Mesenteric fat pad (tissue), 1 donor: ENCODE data around the gene DTWD1. TPM values are rescaled to one million over a fixed set of nuclear protein-coding genes. Genes with fewer than 3 reads are reported as not detected.
"Not testable (repeated sequence)": the region's sequence is repeated elsewhere in the genome, so short reads cannot be mapped to it uniquely, and the experiment has no call there.

Source experiments
- DNase-seq: peaks from one replicate; pipeline ENCODE4 v3.0.0-alpha.2; 2020; ENCODE audit warnings: low spot score
- total RNA-seq: library from RNA; stranded (reverse); fragmentation: NEBNext Ultra II Directional; extraction: Animal tissue kit (Norgen Biotek cat#: 25700); gene quantifications from one replicate; pipeline ENCODE4 v1.2.1, GENCODE V29; 2021
- donor health status: DM: yes; HTN: yes; CAD: no.

DTWD1 gene
- total RNA-seq, 1 donor from 2014 or later: 30.7 TPM

- no peak for DNase-seq
These were observed 25.1 kb downstream of the DTWD1 start for GRCh38 chr15:49645941-49646340.

GRCh38 chr15:49646891-49647290 is 26.0 kb downstream of the DTWD1 start:
- DNase-seq: no peak

- DNase-seq: no peak
These were observed 29.1 kb downstream of the DTWD1 start for GRCh38 chr15:49649987-49650386.

- DNase-seq: no peak
These were observed 29.8 kb downstream of the DTWD1 start for GRCh38 chr15:49650676-49651075.

- DNase-seq: no peak
These were observed 32.1 kb downstream of the DTWD1 start for GRCh38 chr15:49652922-49653321.

- DNase-seq: no peak
These were observed 35.9 kb downstream of the DTWD1 start for GRCh38 chr15:49656734-49657133.

GRCh38 chr15:49664716-49665115 is 43.9 kb downstream of the DTWD1 start:
- no peak for DNase-seq

GRCh38 chr15:49666486-49666885 is 45.6 kb downstream of the DTWD1 start:
- DNase-seq: not testable (repeated sequence)

GRCh38 chr15:49669288-49669687 is 48.4 kb downstream of the DTWD1 start:
- DNase-seq: no peak

GRCh38 chr15:49673861-49674260 is 53.0 kb downstream of the DTWD1 start:
- no peak for DNase-seq

- DNase-seq: no peak
These were observed 53.5 kb downstream of the DTWD1 start for GRCh38 chr15:49674370-49674769.

GRCh38 chr15:49675041-49675440 is 54.2 kb downstream of the DTWD1 start:
- DNase-seq: no peak

GRCh38 chr15:49678655-49679054 is 57.8 kb downstream of the DTWD1 start:
- no peak for DNase-seq

- no peak for DNase-seq
These were observed 65.8 kb downstream of the DTWD1 start for GRCh38 chr15:49686599-49686998.

- no peak for DNase-seq
These were observed 67.4 kb downstream of the DTWD1 start for GRCh38 chr15:49688135-49688790.

- DNase-seq: no peak
These were observed 71.8 kb downstream of the DTWD1 start for GRCh38 chr15:49692514-49693090.

GRCh38 chr15:49693498-49693897 is 72.7 kb downstream of the DTWD1 start:
- no peak for DNase-seq

GRCh38 chr15:49696433-49696832 is 75.6 kb downstream of the DTWD1 start:
- no peak for DNase-seq

- no peak for DNase-seq
These were observed 76.3 kb downstream of the DTWD1 start for GRCh38 chr15:49697121-49697520.

GRCh38 chr15:49702982-49703381 is 82.1 kb downstream of the DTWD1 start:
- DNase-seq: not testable (repeated sequence)
